ENCODE data around the gene MYO1F. TPM values are rescaled to one million over a fixed set of nuclear protein-coding genes. Genes with fewer than 3 reads are reported as not detected.

MYO1F gene
- polyA plus RNA-seq, 2 of the 4 experiments (the other 2 are of a cell fraction), result 0.23 to 0.37 TPM

DNA sequence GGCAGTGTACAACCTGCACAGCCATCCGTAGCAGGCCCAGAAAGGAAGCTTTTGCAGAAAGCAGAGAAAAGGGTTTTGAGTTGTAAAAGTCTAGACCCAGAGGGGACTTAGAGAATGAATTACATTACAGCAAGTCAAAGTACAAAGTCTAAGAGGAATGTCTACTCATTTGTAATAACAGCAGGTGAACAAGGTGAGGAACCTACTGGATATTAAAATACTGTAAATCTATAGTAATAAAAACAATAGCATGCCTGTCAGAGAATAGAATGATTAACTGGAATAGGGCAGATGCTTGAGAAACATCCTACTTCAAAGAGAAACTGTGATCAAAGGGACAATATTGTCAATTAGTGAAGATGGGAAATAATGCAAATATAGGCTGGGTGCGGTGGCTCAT is 45.0 kb downstream of the MYO1F start:
- H3K4me3 ChIP-seq, result no peak overlapping the region
- H3K27ac ChIP-seq, result no peak overlapping the region
- H3K4me1 ChIP-seq, result peaks cover under 1% of the 10 kb centered on the region; the same call in 1 of the 3 replicates
- no peak for DNase-seq (ENCODE audit: low read depth in 1 of 2, low spot score in 1 of 2)
- no peak for FAIRE-seq
- CTCF ChIA-PET, result interaction anchor here (0.6 kb wide), 1 partner anchor 289 kb away, joined by 5 read pairs; no protein-coding TSS in a partner anchor
- TF ChIP-seq HDAC2 (IDR thresholded peaks at IDR 0.05) (no peak), TP53 (CRISPR knock-in tag; IDR thresholded peaks at IDR 0.05) (no peak), RNF2 (IDR thresholded peaks at IDR 0.05; ENCODE audit: borderline replicate concordance, low read depth) (no peak), CHD4 (IDR thresholded peaks at IDR 0.05; ENCODE audit: borderline replicate concordance) (no peak)
- H3K9me3 ChIP-seq, result no peaks in the 10 kb centered on the region
- WGBS (ENCODE audit: missing lambda C conversion rate), result 95% methylated on average over 2 of the region's 2 CpGs
- POLR2A ChIA-PET, result no interaction called here
- ATAC-seq, result no peak
- no peak overlapping the region for H3K4me2 ChIP-seq

DNA sequence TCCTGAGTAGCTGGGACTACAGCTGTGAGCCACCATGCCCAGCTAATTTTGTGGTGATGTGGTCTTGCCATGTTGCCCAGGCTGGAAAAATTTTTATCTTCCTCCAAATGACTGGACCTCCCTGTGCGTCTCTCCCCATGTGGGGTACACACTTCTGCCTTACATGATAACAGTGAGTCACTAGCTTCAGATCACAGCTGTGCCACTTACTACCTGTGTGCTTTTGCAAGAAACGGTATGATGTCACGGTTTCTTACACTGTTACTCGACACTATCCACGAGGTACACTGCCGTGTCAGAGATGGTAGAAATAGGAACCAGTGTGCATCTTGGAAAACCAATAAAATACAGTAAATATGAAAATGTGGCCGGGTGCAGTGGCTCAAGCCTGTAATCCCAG is 45.8 kb downstream of the MYO1F start:
- DNase-seq (ENCODE audit: low read depth in 1 of 2, low spot score in 1 of 2) (no peak), ATAC-seq (no peak), FAIRE-seq (no peak)
- CTCF ChIA-PET, result interaction anchor here (1.0 to 1.7 kb wide), 2 partner anchors 26 to 50 kb away, joined by 3 to 4 read pairs; no protein-coding TSS in a partner anchor
- 92% methylated on average over 7 of the region's 7 CpGs for WGBS (ENCODE audit: missing lambda C conversion rate)
- Histone ChIP-seq H3K4me1 (peaks cover 4% of the 10 kb centered on the region; the same call in 1 of the 3 replicates), H3K4me3 (no peak overlapping the region), H3K9me3 (no peaks in the 10 kb centered on the region), H3K4me2 (no peak overlapping the region), H3K27ac (no peak overlapping the region)
- POLR2A ChIA-PET, result interaction anchor here (0.5 to 0.6 kb wide), 2 partner anchors 11 to 16 kb away, joined by 6 to 7 read pairs; no protein-coding TSS in a partner anchor
- TF ChIP-seq MYC (IDR thresholded peaks at IDR 0.05; ENCODE audit: borderline replicate concordance, low read length), result no peak
- no peak for TF ChIP-seq HEYL (CRISPR knock-in tag; IDR thresholded peaks at IDR 0.05)
- no peak for TF ChIP-seq ZNF302 (CRISPR knock-in tag; IDR thresholded peaks at IDR 0.05)
- no peak for TF ChIP-seq POLR2A (IDR thresholded peaks at IDR 0.05; ENCODE audit: low read length)
- no peak for TF ChIP-seq KDM5A (IDR thresholded peaks at IDR 0.05)
- no peak for TF ChIP-seq NFE2L2 (conservative IDR thresholded peaks at IDR 0.05; ENCODE audit: low read length)
- TF ChIP-seq, protein P1, sequence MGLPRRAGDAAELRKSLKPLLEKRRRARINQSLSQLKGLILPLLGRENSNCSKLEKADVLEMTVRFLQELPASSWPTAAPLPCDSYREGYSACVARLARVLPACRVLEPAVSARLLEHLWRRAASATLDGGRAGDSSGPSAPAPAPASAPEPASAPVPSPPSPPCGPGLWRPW (IDR thresholded peaks at IDR 0.05), result no peak

DNA sequence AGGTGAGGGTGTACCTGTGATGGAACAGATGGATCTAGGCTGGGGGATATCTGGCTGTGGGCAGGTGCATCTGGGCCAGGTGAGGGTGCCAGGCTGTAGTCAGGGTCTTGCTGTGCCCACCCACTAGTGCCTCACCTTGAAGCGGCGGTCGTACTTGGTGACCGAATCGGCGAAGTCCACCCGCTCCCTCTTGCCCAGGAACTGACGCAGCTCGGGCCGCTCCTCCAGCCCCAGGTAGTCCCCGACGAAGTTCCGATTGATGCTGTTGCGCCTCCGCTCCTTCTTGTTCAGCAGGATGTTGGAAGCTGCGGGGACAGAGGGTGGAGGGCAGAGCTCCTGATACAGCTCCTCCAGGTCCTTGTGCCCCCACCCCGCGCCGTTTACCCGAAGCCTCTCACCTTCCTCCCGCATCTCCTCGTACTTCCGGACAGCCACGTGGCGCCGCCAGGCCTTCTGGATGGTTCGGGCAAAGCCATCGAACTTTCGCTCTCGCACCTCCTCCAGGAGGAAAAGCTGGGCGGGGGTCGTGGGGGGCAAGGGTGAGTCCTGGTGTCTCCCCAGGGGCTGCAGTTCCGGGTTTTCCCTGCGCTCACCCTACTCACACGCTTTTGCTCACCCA is 47.1 kb downstream of the MYO1F start:
- WGBS (ENCODE audit: missing lambda C conversion rate), result 96% methylated on average over 34 of the region's 35 CpGs
- ChIA-PET POLR2A (no interaction called here), CTCF (interaction anchor here (0.5 to 1.7 kb wide), 3 partner anchors 24 to 470 kb away, joined by 3 to 4 read pairs (median 3); no protein-coding TSS in a partner anchor)
- no peak overlapping the region for H3K4me2 ChIP-seq
- TF ChIP-seq HOXA7 (CRISPR knock-in tag; IDR thresholded peaks at IDR 0.05) (no peak), MYC (IDR thresholded peaks at IDR 0.05; ENCODE audit: borderline replicate concordance, low read length) (no peak), RNF2 (IDR thresholded peaks at IDR 0.05; ENCODE audit: borderline replicate concordance, low read depth) (no peak), KDM1A (IDR thresholded peaks at IDR 0.05; ENCODE audit: low read depth) (no peak), NPAS2 (CRISPR knock-in tag; IDR thresholded peaks at IDR 0.05; ENCODE audit: borderline replicate concordance) (no peak), NFE2L2 (conservative IDR thresholded peaks at IDR 0.05; ENCODE audit: low read length) (no peak), RFX5 (IDR thresholded peaks at IDR 0.05) (no peak), MAZ (IDR thresholded peaks at IDR 0.05; ENCODE audit: borderline replicate concordance, low read depth, low read length) (no peak)
- FAIRE-seq, result no peak
- H3K4me1 ChIP-seq, result peaks cover 4% of the 10 kb centered on the region; the same call in 1 of the 3 replicates
- H3K27ac ChIP-seq, result no peak overlapping the region
- ATAC-seq, result no peak
- no peaks in the 10 kb centered on the region for H3K9me3 ChIP-seq
- no peak for DNase-seq (ENCODE audit: low read depth in 1 of 2, low spot score in 1 of 2)
- H3K4me3 ChIP-seq, result no peak overlapping the region

DNA sequence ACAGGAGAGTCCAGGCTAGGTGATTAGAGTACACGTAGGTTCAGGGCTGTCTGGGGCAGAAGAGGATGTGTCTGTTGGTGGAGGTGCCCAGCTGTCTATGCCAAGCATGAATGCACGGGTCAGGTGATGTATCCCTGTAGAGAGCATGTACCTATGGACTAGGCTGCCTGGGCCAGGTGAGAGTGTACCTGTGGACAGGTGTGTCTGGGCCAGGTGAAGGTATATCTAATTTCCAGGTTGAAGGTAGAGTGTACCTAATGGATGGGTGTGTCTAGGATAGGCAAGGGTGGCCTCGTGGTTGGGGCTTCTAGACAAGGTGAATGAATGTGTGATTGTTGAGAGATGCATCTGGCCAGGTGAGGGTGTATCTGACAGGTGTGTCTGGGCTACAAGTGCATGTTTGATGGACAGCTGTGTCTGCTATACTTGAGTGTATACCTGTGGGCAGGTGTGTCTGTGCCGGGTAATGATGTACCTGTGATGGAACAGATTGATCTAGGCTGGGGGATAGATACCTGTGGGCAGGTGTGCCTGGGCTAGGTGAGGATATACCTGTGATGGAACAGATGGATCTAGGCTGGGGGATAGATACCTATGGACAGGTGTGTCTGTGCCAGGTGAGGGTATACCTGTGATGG is 47.8 kb downstream of the MYO1F start:
- POLR2A ChIA-PET, result no interaction called here
- no peak overlapping the region for H3K27ac ChIP-seq
- ATAC-seq, result no peak
- no peak overlapping the region for H3K4me2 ChIP-seq
- CTCF ChIA-PET, result interaction anchor here (0.5 to 1.1 kb wide), 2 partner anchors 51 to 263 kb away, joined by 3 to 4 read pairs; no protein-coding TSS in a partner anchor
- no peak overlapping the region for H3K4me3 ChIP-seq
- WGBS (ENCODE audit: missing lambda C conversion rate), result 75% methylated on average over 4 of the region's 4 CpGs
- DNase-seq (ENCODE audit: low read depth in 1 of 2, low spot score in 1 of 2), result no peak
- TF ChIP-seq, protein P2, sequence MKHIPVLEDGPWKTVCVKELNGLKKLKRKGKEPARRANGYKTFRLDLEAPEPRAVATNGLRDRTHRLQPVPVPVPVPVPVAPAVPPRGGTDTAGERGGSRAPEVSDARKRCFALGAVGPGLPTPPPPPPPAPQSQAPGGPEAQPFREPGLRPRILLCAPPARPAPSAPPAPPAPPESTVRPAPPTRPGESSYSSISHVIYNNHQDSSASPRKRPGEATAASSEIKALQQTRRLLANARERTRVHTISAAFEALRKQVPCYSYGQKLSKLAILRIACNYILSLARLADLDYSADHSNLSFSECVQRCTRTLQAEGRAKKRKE (CRISPR knock-in tag; IDR thresholded peaks at IDR 0.05; ENCODE audit: low read depth), result no peak
- no peak for TF ChIP-seq CHD4 (IDR thresholded peaks at IDR 0.05; ENCODE audit: borderline replicate concordance)
- no peak for TF ChIP-seq TP53 (CRISPR knock-in tag; IDR thresholded peaks at IDR 0.05)
- no peak for TF ChIP-seq JUN (IDR thresholded peaks at IDR 0.05)
- TF ChIP-seq MAZ (IDR thresholded peaks at IDR 0.05; ENCODE audit: borderline replicate concordance, low read depth, low read length), result no peak
- no peak for TF ChIP-seq RNF2 (IDR thresholded peaks at IDR 0.05; ENCODE audit: borderline replicate concordance, low read depth)
- TF ChIP-seq FOSL2 (IDR thresholded peaks at IDR 0.05), result no peak
- TF ChIP-seq FOSL2 (CRISPR knock-in tag; IDR thresholded peaks at IDR 0.05), result no peak
- TF ChIP-seq FOXS1 (CRISPR knock-in tag; IDR thresholded peaks at IDR 0.05), result no peak
- TF ChIP-seq, protein P3, sequence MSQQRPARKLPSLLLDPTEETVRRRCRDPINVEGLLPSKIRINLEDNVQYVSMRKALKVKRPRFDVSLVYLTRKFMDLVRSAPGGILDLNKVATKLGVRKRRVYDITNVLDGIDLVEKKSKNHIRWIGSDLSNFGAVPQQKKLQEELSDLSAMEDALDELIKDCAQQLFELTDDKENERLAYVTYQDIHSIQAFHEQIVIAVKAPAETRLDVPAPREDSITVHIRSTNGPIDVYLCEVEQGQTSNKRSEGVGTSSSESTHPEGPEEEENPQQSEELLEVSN (IDR thresholded peaks at IDR 0.05; ENCODE audit: borderline replicate concordance, low read depth), result no peak
- TF ChIP-seq NFE2L2 (conservative IDR thresholded peaks at IDR 0.05; ENCODE audit: low read length), result no peak
- peaks cover 4% of the 10 kb centered on the region; the same call in 1 of the 3 replicates for H3K4me1 ChIP-seq
- no peak for FAIRE-seq
- H3K9me3 ChIP-seq, result no peaks in the 10 kb centered on the region

Data from A549 (cell line).